Motor neuron (in vitro differentiated cells): Measurements from ENCODE around the gene TNFAIP3. TPM values are rescaled to one million over a fixed set of nuclear protein-coding genes. Genes with fewer than 3 reads are reported as not detected.

ENCODE experiments used
- ATAC-seq, 8 experiments: fragments of 200-7000 bp; cut with Tn5 transposase; replicated peaks in 6 of 8; 2 replicates each; pipeline ENCODE4 v1.8.0; 2021; ENCODE audit warnings: mild to moderate bottlenecking in 8 of 8, moderate library complexity in 8 of 8
- H3K27ac ChIP-seq, 2 donors: fragments of 250-450 bp; sonication (Bioruptor Pico); 2 replicates each; pipeline ENCODE4 v1.9.0; 2021; ENCODE audit warnings: antibody characterized with exemption in 2 of 2, mild to moderate bottlenecking in 2 of 2, moderate library complexity in 1 of 2
- H3K4me1 ChIP-seq, 2 donors: fragments of 250-450 bp; sonication (Bioruptor Pico); replicated peaks in 1 of 2; 2 replicates each; pipeline ENCODE4 v1.6.1; 2021; ENCODE audit warnings: antibody characterized with exemption in 2 of 2, mild to moderate bottlenecking in 2 of 2, moderate library complexity in 1 of 2
- H3K4me3 ChIP-seq, 5 donors: fragments of 250-450 bp; sonication (Bioruptor Pico); 2 replicates each; pipeline ENCODE4 v1.9.0; 2021; ENCODE audit warnings: antibody characterized with exemption in 5 of 5, mild to moderate bottlenecking in 5 of 5, moderate library complexity in 4 of 5
- WGBS, 10 experiments: fragments of 450-650 bp; shearing (Covaris generic); methylation state at CpG; one replicate each; pipeline ENCODE4 v1.0.0; 2022; 5-methylcytosine and 5-hydroxymethylcytosine counted together
- in situ Hi-C, 9 experiments: fragments of 400-800 bp; cut with MboI; loops; one replicate each; pipeline ENCODE4 v1.15.0; 2021; ENCODE audit warnings: low sequenced_read_pairs in 9 of 9, low pct_unique_long_range_greater_than_20kb in 2 of 9; ENCODE audit not compliant: unreplicated experiment in 9 of 9
- total RNA-seq, 8 experiments: library from RNA; unstranded; fragments of 300-600 nt; gene quantifications; 2 replicates each; pipeline versions ENCODE4 v1.2.3 to v1.2.4, GENCODE V29; 2022

Gene TNFAIP3
- total RNA-seq, 8 experiments from 2014 or later, result 2.2 to 10.0 (median 3.9) TPM

DNA sequence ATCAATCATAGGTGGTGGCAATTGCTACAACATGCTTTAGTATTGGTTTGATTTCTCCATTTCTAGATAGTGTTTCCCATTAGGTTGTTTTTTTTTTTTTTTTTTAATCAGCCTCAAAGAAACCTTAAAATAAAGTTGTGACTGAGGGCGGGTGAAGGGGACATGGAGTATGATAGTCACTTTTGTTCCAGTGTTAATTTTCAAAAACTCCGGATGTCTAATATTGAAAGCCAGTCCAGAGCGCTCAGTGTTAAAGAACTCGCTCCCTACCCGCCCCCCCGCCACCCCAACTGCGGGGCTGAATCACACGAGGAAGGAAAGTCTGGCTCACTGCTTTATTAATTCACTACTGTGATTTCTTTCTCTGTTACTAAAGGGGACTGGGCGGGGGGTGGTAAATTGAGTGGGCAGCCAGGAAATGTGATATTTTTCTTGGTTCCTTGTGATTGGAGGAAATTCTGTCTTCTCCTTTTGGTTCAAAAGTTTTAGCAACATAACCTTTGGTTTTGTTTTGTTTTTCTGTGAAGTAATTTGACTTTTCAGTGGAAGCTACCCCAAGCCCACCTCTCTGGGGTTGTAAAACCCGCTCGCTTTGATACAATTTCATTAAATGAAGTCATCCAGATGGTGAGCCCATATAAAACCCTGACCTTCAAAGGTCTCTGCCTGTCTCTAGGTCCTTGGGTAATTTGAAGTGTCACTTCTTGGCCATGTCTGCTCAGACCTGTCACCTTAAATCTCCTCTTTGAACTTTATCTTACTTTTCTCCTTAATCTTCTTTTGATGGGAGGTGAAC is 38.0 kb downstream of the TNFAIP3 start:
- in situ Hi-C loops, result no loop called here
- 10 to 100% (median 82%) methylated on average over 3 to 11 of the region's 11 CpGs; no CpG with 5 or more reads in 1 of the 10 experiments for WGBS, 10 experiments

DNA sequence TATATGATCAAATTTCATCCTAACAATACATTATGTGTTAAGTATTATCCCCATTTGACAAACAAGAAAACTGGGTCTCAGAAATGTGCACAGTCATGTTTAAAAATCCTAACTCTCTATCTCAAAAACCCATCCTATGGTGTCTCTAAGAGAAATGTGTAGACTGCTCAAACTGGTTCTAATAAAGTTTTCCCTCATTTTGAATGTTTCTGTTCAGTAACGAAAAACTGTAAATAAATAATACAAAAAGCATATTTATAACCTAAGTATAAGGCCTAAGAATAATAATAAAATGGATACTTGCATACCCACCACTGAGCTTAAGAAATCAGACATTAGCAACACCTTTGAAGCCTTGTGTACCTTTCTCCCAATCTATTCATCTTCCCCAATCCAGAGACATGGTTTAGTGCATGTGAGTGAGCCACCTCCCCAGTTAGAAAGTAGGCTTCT is 39.0 kb downstream of the TNFAIP3 start:
- WGBS, 10 experiments, result 0 to 83% (median 66%) methylated on average over 1 of the region's 1 CpG; no CpG with 5 or more reads in 2 of the 10 experiments
- Histone ChIP-seq H3K4me1 (peaks cover 2 to 4% of the 10 kb centered on the region in 2 donors), H3K4me3 (no peak overlapping the region), H3K27ac (no peak overlapping the region)
- in situ Hi-C loops, result no loop called here
- ATAC-seq, result no peak

More for the DNA sequence above, 38.0 kb downstream of the TNFAIP3 start:
- H3K4me1 ChIP-seq, result peaks cover 2 to 4% of the 10 kb centered on the region in 2 donors
- H3K27ac ChIP-seq, result no peak overlapping the region
- no peak overlapping the region for H3K4me3 ChIP-seq
- peak in 3 of 8 experiments; percentile 4 to 70 (median 43) for ATAC-seq

DNA sequence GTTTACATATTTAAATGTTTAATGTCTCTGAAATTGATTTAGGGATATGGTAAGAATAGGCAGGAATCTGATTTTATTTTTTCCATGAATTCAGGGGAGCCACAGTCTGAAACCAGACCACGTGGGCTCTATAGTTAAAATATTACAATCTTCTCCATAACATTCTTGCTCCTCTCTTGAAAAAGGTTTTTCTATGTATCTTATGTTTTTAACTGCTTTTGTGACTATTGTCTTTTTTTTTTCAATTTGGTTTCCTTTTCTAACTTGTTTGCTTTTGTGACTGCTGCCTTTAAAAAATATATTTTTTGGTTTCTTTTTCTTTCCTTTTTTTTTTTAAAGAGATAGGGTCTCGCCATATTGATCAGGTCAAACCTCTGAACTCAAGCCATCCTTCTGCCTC is 40.1 kb downstream of the TNFAIP3 start:
- 20 to 100% (median 79%) methylated on average over 2 of the region's 2 CpGs; no CpG with 5 or more reads in 1 of the 10 experiments for WGBS, 10 experiments
- peaks cover 2 to 4% of the 10 kb centered on the region in 2 donors for H3K4me1 ChIP-seq
- H3K27ac ChIP-seq, result no peak overlapping the region
- no peak for ATAC-seq
- no peak overlapping the region for H3K4me3 ChIP-seq
- in situ Hi-C loops, result no loop called here

DNA sequence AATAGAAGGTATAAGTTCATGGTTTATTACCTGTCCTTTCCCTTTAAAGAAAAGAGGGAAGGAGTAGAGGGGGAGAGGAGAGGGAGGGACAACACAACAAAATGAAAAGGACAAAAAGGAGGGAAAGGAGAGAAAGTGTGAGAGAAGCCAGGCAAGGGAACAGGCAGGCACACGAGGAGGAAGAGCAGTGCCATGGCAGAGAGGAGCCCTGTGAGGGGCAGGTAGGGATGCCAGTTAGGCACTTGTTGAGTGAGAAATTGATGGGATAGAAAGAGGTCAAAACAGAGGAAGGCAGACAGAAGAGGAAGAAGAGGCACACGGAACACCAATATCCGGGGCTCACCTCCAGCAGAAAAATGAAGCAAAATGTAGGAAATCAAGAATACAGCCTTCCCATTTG is 42.5 kb downstream of the TNFAIP3 start:
- WGBS, 10 experiments, result 57 to 87% (median 68%) methylated on average over 1 to 3 of the region's 3 CpGs; no CpG with 5 or more reads in 1 of the 10 experiments
- no peak overlapping the region for H3K4me3 ChIP-seq
- peaks cover 2 to 4% of the 10 kb centered on the region in 2 donors for H3K4me1 ChIP-seq
- no peak overlapping the region for H3K27ac ChIP-seq
- ATAC-seq, result no peak
- in situ Hi-C loops, result no loop called here

DNA sequence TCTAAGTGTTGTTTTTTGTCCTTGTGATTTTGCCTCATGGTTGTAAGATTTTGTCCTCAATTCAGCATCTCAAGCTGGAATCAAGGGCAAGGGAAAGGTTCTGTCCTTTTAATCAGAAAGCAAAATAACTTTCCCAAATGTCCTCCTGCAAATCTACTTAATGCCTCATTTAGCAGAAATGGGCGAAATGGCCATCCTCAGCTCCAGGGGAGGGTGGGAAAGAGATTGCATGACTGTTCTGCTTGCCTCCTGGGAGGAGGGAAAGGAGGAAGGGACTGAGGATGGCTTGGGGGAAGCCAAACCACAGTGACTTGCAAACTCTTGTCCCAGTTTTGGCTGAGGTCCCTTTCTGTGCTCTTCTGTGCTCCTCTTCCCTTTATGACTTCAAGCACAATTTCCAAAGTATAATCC is 43.4 kb downstream of the TNFAIP3 start:
- in situ Hi-C loops, result no loop called here
- 17 to 100% (median 83%) methylated on average over 1 of the region's 1 CpG; no CpG with 5 or more reads in 7 of the 10 experiments for WGBS, 10 experiments
- Histone ChIP-seq H3K27ac (no peak overlapping the region), H3K4me1 (no peaks in the 10 kb centered on the region), H3K4me3 (no peak overlapping the region)
- peak in 2 of 8 experiments; percentile 85 to 87 for ATAC-seq

DNA sequence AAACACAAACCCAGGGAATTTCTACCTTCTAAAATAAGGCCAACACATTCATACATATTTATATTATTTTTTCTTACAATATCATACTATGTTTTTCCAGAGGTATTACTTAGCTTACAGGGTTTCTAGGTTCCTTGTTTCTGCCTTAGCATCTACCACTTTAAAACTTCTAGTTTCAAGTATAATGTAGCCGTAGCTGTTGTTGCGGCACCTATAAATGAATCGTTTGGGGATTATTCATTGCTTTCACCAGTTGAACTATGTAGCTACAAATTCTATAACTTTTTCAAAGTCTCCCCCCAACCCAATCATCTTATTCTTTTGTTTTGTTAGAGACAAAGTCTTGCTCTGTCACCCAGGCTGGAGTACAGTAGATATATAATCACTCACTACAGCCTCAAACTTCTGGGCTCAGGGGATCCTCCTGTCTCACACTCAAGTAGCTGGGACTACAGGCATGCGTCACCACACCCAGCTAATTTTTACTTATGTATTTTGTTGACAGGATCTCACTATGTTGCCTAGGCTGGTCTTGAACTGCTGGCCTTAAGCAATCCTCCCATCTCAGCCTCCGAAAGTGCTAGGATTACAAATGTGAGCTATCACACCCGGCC is 43.9 kb downstream of the TNFAIP3 start:
- no peaks in the 10 kb centered on the region for H3K4me1 ChIP-seq
- in situ Hi-C loops, result no loop called here
- no peak overlapping the region for H3K4me3 ChIP-seq
- 82 to 100% (median 93%) methylated on average over 2 to 6 of the region's 6 CpGs for WGBS, 10 experiments
- H3K27ac ChIP-seq, result no peak overlapping the region
- peak in 1 of 8 experiments; percentile 41 for ATAC-seq

DNA sequence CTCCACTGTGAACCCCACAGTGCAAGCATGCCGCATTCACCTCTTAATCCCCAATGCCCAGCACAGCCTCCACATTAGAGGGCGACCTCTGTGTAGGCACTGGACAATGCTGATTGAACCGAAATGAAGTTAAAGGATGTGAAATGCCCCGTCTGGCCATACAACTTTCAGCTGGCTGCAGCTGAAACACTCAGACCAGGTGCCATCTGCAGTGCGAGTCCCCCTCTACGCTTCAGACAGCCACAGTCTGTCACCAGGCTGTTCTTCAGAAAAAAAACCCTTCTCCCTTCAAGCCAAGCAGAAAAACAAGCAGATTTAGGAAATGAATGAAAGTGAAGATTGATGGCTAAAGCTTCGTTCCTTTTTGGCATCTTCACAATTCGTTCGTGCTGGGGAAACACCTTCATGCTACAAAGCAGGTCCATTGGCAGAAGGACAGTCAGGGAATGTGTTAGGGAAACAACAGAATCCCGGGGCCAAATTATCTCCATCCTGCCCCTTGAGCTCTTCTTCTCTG is 44.7 kb downstream of the TNFAIP3 start:
- 0 to 90% (median 76%) methylated on average over 2 to 9 of the region's 10 CpGs; no CpG with 5 or more reads in 1 of the 10 experiments for WGBS, 10 experiments
- Histone ChIP-seq H3K27ac (no peak overlapping the region), H3K4me1 (no peaks in the 10 kb centered on the region), H3K4me3 (no peak overlapping the region)
- ATAC-seq, result no peak
- in situ Hi-C loops, result no loop called here

DNA sequence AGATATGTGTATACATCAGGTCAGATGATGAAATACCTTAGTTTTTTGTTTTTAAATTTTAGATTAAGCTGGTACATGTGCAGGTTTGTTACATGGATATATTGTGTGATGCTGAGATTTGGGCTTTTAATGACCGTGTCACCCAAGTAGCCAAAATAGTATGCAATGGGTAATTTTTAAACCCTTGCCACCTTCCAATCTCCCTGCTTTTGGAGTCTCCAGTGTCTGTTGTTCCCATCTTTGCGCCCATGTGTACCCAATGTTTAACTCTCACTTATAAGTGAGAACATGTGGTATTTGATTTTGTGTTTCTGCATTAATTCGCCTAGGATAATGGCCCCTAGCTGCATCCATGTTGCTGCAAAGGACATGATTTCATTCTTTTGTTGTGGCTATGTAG is 45.8 kb downstream of the TNFAIP3 start:
- H3K4me3 ChIP-seq, result no peak overlapping the region
- ATAC-seq, result no peak
- in situ Hi-C loops, result no loop called here

DNA sequence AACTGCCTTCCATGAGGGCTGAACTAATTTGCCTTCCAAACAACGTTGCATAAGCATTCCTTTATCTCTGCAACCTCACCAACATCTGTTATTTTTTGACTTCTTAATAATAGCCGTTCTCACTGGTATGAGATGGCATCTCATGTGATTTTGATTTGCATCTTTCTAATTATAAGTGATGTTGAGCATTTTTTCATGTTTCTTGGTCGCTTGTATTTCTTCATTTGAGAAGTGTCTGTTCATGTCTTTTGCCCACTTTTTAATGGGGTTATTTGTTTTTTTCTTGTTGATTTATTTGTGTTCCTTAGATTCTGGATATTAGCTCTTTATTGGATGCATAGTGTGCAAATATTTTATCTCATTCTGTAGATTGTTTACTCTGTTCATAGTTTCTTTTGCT is 46.4 kb downstream of the TNFAIP3 start:
- Histone ChIP-seq H3K27ac (no peak overlapping the region), H3K4me3 (no peak overlapping the region), H3K4me1 (no peaks in the 10 kb centered on the region)
- ATAC-seq, result no peak
- in situ Hi-C loops, result no loop called here
- WGBS, 10 experiments, result 27 to 100% (median 81%) methylated on average over 1 to 3 of the region's 3 CpGs

More for the DNA sequence above, 45.8 kb downstream of the TNFAIP3 start:
- WGBS, 10 experiments, result 0 to 94% (median 64%) methylated on average over 1 to 3 of the region's 3 CpGs; no CpG with 5 or more reads in 4 of the 10 experiments
- H3K27ac ChIP-seq, result no peak overlapping the region
- no peaks in the 10 kb centered on the region for H3K4me1 ChIP-seq

DNA sequence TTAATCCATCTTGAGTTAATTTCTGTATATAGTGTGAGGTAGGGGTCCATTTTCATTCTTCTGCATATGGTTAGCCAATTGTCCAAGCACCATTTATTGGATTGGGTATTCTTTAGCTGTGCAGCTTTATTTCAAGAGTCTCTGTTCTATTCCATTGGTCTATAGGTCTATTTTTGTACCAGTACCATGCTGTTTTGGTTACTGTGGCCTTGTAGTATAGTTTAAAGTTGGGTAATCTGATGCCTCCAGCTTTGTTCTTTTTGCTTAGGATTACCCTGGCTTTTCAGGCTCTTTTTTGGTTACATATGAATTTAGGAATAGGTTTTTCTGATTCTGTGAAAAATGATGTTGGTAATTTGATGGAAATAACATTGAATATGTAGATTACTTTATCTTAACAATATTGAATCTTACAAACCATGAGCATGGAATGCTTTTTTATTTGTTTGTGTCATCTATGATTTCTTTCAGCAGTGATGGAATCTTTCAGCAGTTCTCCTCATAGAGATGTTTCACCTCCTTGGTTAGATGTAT is 47.0 kb downstream of the TNFAIP3 start:
- in situ Hi-C loops, result no loop called here
- H3K4me3 ChIP-seq, result no peak overlapping the region
- H3K4me1 ChIP-seq, result no peaks in the 10 kb centered on the region
- ATAC-seq, result no peak
- H3K27ac ChIP-seq, result no peak overlapping the region

DNA sequence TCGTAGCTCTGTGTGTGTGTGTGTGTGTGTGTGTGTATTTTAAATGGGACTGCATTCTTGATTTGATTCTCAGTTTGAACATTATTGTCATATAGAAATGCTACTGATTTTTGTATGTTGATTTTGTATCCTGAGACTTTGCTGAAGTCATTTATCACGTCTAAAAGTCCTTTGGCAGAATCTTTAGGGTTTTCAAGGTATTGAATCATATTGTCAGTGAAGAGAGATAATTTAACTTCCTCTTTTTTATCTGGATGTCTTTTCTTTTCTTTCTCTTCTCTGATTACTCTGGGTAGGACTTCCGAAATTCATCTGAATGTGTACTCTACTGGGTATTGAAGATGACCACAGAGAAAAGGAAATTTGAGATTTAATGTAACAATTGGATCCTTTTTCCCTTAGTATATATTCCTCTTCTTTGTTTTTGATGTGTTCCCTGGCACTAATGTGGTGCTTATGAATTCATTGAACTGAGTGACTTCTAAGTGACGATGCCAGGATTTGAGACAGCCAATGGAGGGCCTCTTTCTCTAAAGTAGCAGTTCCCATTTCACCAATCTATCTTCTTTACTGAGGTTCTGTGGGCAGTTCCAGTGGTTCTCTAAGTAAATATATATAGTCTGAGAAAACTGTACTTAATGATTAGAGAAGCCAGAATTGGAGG is 47.6 kb downstream of the TNFAIP3 start:
- in situ Hi-C loops, result no loop called here
- WGBS, 10 experiments, result 47 to 100% (median 84%) methylated on average over 1 to 4 of the region's 4 CpGs; no CpG with 5 or more reads in 1 of the 10 experiments
- Histone ChIP-seq H3K4me3 (no peak overlapping the region), H3K4me1 (no peaks in the 10 kb centered on the region), H3K27ac (no peak overlapping the region)
- no peak for ATAC-seq

DNA sequence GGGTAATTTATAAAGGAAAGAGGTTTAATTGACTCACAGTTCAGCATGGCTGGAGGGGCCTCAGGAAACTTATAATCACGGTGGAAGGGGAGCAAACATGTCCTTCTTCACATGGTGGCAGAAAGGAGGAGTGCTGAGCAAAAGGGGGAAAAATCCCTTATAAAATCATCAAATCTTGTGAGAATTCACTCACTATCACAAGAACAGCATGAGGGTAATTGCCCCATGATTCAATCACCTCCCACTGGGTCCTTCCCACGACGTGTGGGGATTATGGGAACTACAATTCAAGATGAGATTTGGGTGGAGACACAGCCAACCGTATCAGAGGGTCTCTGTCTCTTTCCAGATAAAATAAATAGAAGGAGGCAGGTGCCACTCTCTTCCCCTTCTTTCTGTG is 48.7 kb downstream of the TNFAIP3 start:
- no peak overlapping the region for H3K27ac ChIP-seq
- H3K4me1 ChIP-seq, result no peaks in the 10 kb centered on the region
- in situ Hi-C loops, result no loop called here
- ATAC-seq, result no peak
- WGBS, 10 experiments, result 11 to 100% (median 66%) methylated on average over 1 to 4 of the region's 4 CpGs; no CpG with 5 or more reads in 2 of the 10 experiments
- no peak overlapping the region for H3K4me3 ChIP-seq
